MCF 10A (cell line): ENCODE data around the gene LAMB1. TPM values are rescaled to one million over a fixed set of nuclear protein-coding genes. Genes with fewer than 3 reads are reported as not detected.

Experiments
- BruUV-seq: library from RNA; stranded (reverse); fragments of 400-500 nt; replicated peaks from 2 replicates; lab custom pipeline; 2021; lab: Mats Ljungman, UMichigan
- CTCF ChIA-PET: fragments of 300-600 bp; sonication (Branson Sonifier 250); formaldehyde crosslinking; extraction: SDS; loops from one replicate; lab custom pipeline; 2021; ENCODE audit warnings: antibody characterized with exemption, inconsistent platforms; lab: Yijun Ruan, JAX
- POLR2A ChIA-PET: fragments of 300-600, 350-650 bp; sonication (Branson Sonifier 250); formaldehyde crosslinking; extraction: SDS; loops from one replicate; lab custom pipeline; 2020; ENCODE audit warnings: antibody characterized with exemption, inconsistent platforms; lab: Yijun Ruan, JAX
- DNase-seq: peaks from one replicate; pipeline ENCODE4 v3.0.0-alpha.2; 2018; ENCODE audit not compliant: unreplicated experiment
- H3K27ac Mint-ChIP-seq: one replicate; pipeline ENCODE4 v1.8.0; 2022; ENCODE audit warnings: mild to moderate bottlenecking, low read depth, mixed read lengths; ENCODE audit not compliant: unreplicated experiment
- H3K27me3 Mint-ChIP-seq: one replicate; pipeline ENCODE4 v1.8.0; 2022; ENCODE audit warnings: mixed read lengths; ENCODE audit not compliant: insufficient read depth, unreplicated experiment
- H3K36me3 Mint-ChIP-seq: one replicate; pipeline ENCODE4 v1.8.0; 2022; ENCODE audit warnings: mild to moderate bottlenecking, moderate library complexity, mixed read lengths; ENCODE audit not compliant: insufficient read depth, unreplicated experiment
- H3K4me1 Mint-ChIP-seq: one replicate; pipeline ENCODE4 v1.8.0; 2022; ENCODE audit warnings: mixed read lengths; ENCODE audit not compliant: insufficient read depth, unreplicated experiment
- H3K4me3 Mint-ChIP-seq: one replicate; pipeline ENCODE4 v1.8.0; 2022; ENCODE audit warnings: mild to moderate bottlenecking, moderate library complexity, mixed read lengths; ENCODE audit not compliant: unreplicated experiment
- H3K9me3 Mint-ChIP-seq: one replicate; pipeline ENCODE4 v1.8.0; 2022; ENCODE audit warnings: mixed read lengths; ENCODE audit not compliant: unreplicated experiment
- CTCF ChIP-seq: fragments of 200-600 bp; IDR thresholded peaks from one replicate; pipeline ENCODE4 v1.8.0; 2022; ENCODE audit warnings: antibody characterized with exemption, mild to moderate bottlenecking; ENCODE audit not compliant: unreplicated experiment
- intact Hi-C: fragments of 100-400 bp; cut with micrococcal nuclease; formaldehyde crosslinking; loops from 2 replicates; pipeline ENCODE4 v1.14.1; 2022
- total RNA-seq: library from RNA; stranded (reverse); gene quantifications from 2 replicates; pipeline ENCODE4 v1.2.3, GENCODE V29; 2022

The LAMB1 gene
- total RNA-seq, 1 experiment from 2014 or later: 275 TPM

GRCh38 chr7:108009873-108010272 is 6.9 kb upstream of the LAMB1 start:
- no peaks in the 10 kb centered on the region for H3K27me3 Mint-ChIP-seq
- intact Hi-C loops: loop anchor here (10.0 kb wide), 1 partner anchor 115 kb away; the partner anchor contains the start of gene DLD

DNA sequence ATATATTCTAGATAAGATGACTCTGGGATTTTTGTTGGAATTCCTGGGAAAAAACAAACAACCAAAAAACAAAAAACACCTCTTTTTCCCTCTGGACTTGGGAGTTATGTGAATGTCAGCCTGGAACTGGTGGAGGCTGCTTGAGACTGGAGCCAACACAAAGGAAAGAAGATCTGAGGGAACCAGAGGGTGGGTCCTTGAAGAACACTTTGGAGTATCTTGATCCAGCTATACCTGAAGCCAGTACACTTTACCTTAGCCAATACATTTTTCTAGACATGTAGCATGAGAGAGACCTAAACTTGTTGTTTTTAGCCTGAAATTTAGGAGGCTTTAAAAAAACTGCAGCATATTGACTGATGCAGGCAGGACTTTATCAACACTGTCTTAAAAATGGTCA is 5.9 kb upstream of the LAMB1 start:
- no peaks in the 10 kb centered on the region for H3K36me3 Mint-ChIP-seq
- H3K27me3 Mint-ChIP-seq: no peaks in the 10 kb centered on the region
- H3K27ac Mint-ChIP-seq: no peak overlapping the region
- no peaks in the 10 kb centered on the region for H3K9me3 Mint-ChIP-seq
- CTCF ChIA-PET: interaction anchor here (0.7 kb wide), 1 partner anchor 694 kb away, joined by 5 read pairs; no protein-coding TSS in a partner anchor
- intact Hi-C loops: no loop called here
- POLR2A ChIA-PET: no interaction called here
- BruUV-seq: no TSS peak
- DNase-seq: no peak
- H3K4me3 Mint-ChIP-seq: no peak overlapping the region
- no peak for TF ChIP-seq CTCF
- H3K4me1 Mint-ChIP-seq: peaks cover 4% of the 10 kb centered on the region

More at GRCh38 chr7:108009873-108010272, 6.9 kb upstream of the LAMB1 start:
- H3K4me3 Mint-ChIP-seq: no peak overlapping the region
- no peaks in the 10 kb centered on the region for H3K36me3 Mint-ChIP-seq
- ChIA-PET POLR2A (no interaction called here), CTCF (no interaction called here)
- no TSS peak for BruUV-seq
- H3K9me3 Mint-ChIP-seq: no peaks in the 10 kb centered on the region
- H3K27ac Mint-ChIP-seq: no peak overlapping the region
- no peak for DNase-seq
- TF ChIP-seq CTCF: no peak
- H3K4me1 Mint-ChIP-seq: no peaks in the 10 kb centered on the region

DNA sequence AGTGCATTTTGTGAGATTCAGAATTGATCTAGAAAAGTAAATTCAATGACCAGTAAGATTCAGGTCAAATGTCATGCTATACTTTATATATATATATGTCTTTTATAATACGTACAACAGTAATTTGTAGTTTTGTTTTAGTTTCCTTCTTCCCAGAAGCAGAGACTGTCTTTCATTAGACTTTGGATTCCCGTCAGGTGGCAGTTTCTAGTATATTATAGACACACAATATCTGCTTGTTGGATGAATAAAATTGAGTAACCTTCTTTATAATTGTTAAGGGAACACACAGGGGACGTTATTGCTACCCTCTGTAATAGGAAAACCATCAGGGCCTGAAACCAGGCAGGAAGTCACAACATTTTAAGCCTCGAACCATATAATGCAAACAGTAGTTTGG is 5.3 kb upstream of the LAMB1 start:
- Mint-ChIP-seq H3K36me3 (no peaks in the 10 kb centered on the region), H3K4me1 (peaks cover 6% of the 10 kb centered on the region), H3K9me3 (no peaks in the 10 kb centered on the region), H3K27me3 (no peaks in the 10 kb centered on the region), H3K4me3 (no peak overlapping the region), H3K27ac (no peak overlapping the region)
- TF ChIP-seq CTCF: no peak
- BruUV-seq: no TSS peak
- CTCF ChIA-PET: interaction anchor here (0.6 kb wide), 1 partner anchor 115 kb away, joined by 3 read pairs; no protein-coding TSS in a partner anchor
- intact Hi-C loops: no loop called here
- POLR2A ChIA-PET: no interaction called here
- no peak for DNase-seq

- BruUV-seq: no TSS peak
- Mint-ChIP-seq H3K9me3 (no peaks in the 10 kb centered on the region), H3K27me3 (no peaks in the 10 kb centered on the region), H3K4me3 (no peak overlapping the region), H3K36me3 (peaks cover 2% of the 10 kb centered on the region), H3K27ac (no peak overlapping the region), H3K4me1 (peaks cover 6% of the 10 kb centered on the region)
- CTCF ChIA-PET: interaction anchor here (0.6 kb wide), 1 partner anchor 114 kb away, joined by 3 read pairs; no protein-coding TSS in a partner anchor
- POLR2A ChIA-PET: no interaction called here
- intact Hi-C loops: no loop called here
- TF ChIP-seq CTCF: no peak
- DNase-seq: no peak
Observed at GRCh38 chr7:108007762-108008161, 4.8 kb upstream of the LAMB1 start.
